Measurements from ENCODE around the gene KIFC3.
"Not testable (repeated sequence)": the region's sequence is repeated elsewhere in the genome, so short reads cannot be mapped to it uniquely, and the experiment has no call there.

- TF ChIP-seq CTCF (IDR thresholded peaks at IDR 0.05); EZH2 (IDR thresholded peaks at IDR 0.05; ENCODE audit: borderline replicate concordance, insufficient read depth, low read depth, low read length, poor library complexity, severe bottlenecking): not testable (repeated sequence)
These were observed 22.5 kb downstream of the KIFC3 start for GRCh38 chr16:57779836-57780235.
